Measurements from ENCODE around the gene PIM1. TPM values are rescaled to one million over a fixed set of nuclear protein-coding genes. Genes with fewer than 3 reads are reported as not detected.
A peak's percentile ranks its signal among the peaks of the same experiment; 100 is the strongest.

PIM1 gene
- total and polyA plus RNA-seq, 9 of the 15 experiments (the other 6 are each of a cell fraction or from before 2014, with no cell fraction given): 19.0 to 789 (median 212) TPM

DNA sequence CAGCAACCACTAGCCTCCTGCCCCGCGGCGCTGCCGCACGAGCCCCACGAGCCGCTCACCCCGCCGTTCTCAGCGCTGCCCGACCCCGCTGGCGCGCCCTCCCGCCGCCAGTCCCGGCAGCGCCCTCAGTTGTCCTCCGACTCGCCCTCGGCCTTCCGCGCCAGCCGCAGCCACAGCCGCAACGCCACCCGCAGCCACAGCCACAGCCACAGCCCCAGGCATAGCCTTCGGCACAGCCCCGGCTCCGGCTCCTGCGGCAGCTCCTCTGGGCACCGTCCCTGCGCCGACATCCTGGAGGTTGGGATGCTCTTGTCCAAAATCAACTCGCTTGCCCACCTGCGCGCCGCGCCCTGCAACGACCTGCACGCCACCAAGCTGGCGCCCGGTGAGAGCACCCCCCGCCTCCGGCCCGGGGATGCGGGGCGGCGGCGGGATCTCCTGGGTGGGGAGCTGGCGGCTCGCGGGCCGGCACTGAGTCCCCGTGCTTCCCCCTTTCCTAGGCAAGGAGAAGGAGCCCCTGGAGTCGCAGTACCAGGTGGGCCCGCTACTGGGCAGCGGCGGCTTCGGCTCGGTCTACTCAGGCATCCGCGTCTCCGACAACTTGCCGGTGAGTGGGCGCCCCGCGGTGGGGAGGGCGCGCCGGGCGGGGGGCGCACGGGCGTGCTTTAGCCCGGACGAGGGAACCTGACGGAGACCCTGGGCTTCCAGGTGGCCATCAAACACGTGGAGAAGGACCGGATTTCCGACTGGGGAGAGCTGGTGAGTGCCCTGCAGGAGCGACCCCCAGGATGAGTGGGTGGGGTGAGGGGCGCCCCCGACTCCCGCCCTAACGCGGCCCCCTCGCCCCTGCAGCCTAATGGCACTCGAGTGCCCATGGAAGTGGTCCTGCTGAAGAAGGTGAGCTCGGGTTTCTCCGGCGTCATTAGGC lies 585 bp downstream of the PIM1 start (continued):
- TF ChIP-seq KDM1A (IDR thresholded peaks at IDR 0.05): no peak
- TF ChIP-seq GATAD2B (IDR thresholded peaks at IDR 0.05; ENCODE audit: borderline replicate concordance): no peak
- TF ChIP-seq ESRRB (CRISPR knock-in tag; IDR thresholded peaks at IDR 0.05; ENCODE audit: borderline replicate concordance): no peak
- TF ChIP-seq, protein P1, sequence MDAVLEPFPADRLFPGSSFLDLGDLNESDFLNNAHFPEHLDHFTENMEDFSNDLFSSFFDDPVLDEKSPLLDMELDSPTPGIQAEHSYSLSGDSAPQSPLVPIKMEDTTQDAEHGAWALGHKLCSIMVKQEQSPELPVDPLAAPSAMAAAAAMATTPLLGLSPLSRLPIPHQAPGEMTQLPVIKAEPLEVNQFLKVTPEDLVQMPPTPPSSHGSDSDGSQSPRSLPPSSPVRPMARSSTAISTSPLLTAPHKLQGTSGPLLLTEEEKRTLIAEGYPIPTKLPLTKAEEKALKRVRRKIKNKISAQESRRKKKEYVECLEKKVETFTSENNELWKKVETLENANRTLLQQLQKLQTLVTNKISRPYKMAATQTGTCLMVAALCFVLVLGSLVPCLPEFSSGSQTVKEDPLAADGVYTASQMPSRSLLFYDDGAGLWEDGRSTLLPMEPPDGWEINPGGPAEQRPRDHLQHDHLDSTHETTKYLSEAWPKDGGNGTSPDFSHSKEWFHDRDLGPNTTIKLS (IDR thresholded peaks at IDR 0.05; ENCODE audit: borderline replicate concordance, low read depth): no peak; the same call in 1 of the 2 replicates
- no peak for TF ChIP-seq SFPQ (IDR thresholded peaks at IDR 0.05; ENCODE audit: low read depth, low read length)
- no peak for TF ChIP-seq ZNF76 (CRISPR knock-in tag; IDR thresholded peaks at IDR 0.05; ENCODE audit: borderline replicate concordance)
- peak; percentile 57; the same call in 1 of the 2 replicates for TF ChIP-seq ZNF511 (CRISPR knock-in tag; IDR thresholded peaks at IDR 0.05)
- peak; percentile 83 for TF ChIP-seq ZKSCAN1 (IDR thresholded peaks at IDR 0.05; ENCODE audit: low read depth, low read length)
- no peak for TF ChIP-seq SNRNP70 (optimal IDR thresholded peaks at IDR 0.05; ENCODE audit: low read depth, low read length)
- no peak for TF ChIP-seq JUN (IDR thresholded peaks at IDR 0.05; ENCODE audit: borderline replicate concordance, low read depth, low read length)
- 0 out of 2 replicates have a peak, but pooled peaks have one; percentile 21 for TF ChIP-seq JUN (CRISPR knock-in tag; IDR thresholded peaks at IDR 0.05; ENCODE audit: borderline replicate concordance)
- TF ChIP-seq, protein P2, sequence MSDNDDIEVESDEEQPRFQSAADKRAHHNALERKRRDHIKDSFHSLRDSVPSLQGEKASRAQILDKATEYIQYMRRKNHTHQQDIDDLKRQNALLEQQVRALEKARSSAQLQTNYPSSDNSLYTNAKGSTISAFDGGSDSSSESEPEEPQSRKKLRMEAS (CRISPR knock-in tag; IDR thresholded peaks at IDR 0.05): no peak
- TF ChIP-seq ARNT (IDR thresholded peaks at IDR 0.05): no peak
- no peak for TF ChIP-seq CREM (IDR thresholded peaks at IDR 0.05; ENCODE audit: low read depth)
- no peak for TF ChIP-seq FOXK2 (conservative IDR thresholded peaks at IDR 0.05 in 1 of 2, IDR thresholded peaks at IDR 0.05 in 1 of 2; ENCODE audit: low read depth in 2 of 2)
- no peak for TF ChIP-seq L3MBTL2 (IDR thresholded peaks at IDR 0.05)
- TF ChIP-seq ZNF79 (CRISPR knock-in tag; IDR thresholded peaks at IDR 0.05; ENCODE audit: low read depth): no peak
- no peak for TF ChIP-seq SNAPC5 (CRISPR knock-in tag; IDR thresholded peaks at IDR 0.05)
- no peak for TF ChIP-seq SMARCA5 (IDR thresholded peaks at IDR 0.05)
- 0 out of 2 replicates have a peak, but pooled peaks have one; percentile 45 for TF ChIP-seq HMGXB4 (CRISPR knock-in tag; IDR thresholded peaks at IDR 0.05)
